NCI-H748 treated with DMSO at 0.1 percent for 48 hours (cell line): ENCODE data around the gene RAB15.

Source experiments
- DNase-seq: peaks from one replicate; lab custom pipeline; 2025; lab: John Stamatoyannopoulos, UW

The RAB15 gene

GRCh38 chr14:64990296-64990695, 18.2 kb upstream of the RAB15 start:
- no peak for DNase-seq

GRCh38 chr14:64987438-64987767, 15.3 kb upstream of the RAB15 start:
- no peak for DNase-seq

DNA sequence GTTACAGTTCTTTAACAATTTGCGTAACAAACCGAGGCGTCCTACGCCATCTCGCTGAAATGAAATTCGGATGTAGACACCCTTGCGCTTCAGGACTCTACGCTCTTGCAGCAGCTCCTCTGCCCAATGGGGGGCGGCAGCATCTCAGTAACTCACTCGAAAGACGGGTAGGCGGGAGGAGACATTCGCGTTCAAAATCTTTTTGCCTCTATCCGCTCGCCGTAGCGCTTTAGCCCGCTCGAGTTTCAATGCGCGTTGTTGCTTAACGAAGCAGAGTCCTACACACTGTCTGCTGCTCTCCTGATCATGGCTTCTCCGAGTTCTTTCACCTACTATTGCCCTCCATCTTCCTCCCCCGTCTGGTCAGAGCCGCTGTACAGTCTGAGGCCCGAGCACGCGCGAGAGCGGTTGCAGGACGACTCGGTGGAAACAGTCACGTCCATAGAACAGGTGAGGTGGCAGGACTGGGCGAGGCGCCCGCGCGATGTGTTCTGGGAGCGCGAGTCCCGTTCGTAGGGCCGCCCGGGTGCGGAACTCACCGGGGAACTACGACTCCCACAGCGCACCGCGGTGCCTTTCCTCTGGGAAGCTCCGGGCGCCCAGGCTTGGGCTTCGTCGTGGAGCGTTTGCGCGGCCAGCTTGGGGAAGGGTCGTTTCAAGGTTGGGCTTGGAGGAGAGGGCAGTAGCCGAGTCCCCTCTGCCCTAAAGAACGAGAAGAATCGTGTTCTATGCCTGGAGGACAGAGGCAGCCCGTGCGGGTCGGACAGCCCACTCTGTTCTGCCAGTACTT, 14.7 kb upstream of the RAB15 start, which contains the start of gene FNTB:
Gene FNTB, plus strand, starts transcription at position 248 of the 790 bp plus-strand sequence. Its CDS starts 59 bp downstream, at position 307.
- peak; percentile 95 for DNase-seq

DNA sequence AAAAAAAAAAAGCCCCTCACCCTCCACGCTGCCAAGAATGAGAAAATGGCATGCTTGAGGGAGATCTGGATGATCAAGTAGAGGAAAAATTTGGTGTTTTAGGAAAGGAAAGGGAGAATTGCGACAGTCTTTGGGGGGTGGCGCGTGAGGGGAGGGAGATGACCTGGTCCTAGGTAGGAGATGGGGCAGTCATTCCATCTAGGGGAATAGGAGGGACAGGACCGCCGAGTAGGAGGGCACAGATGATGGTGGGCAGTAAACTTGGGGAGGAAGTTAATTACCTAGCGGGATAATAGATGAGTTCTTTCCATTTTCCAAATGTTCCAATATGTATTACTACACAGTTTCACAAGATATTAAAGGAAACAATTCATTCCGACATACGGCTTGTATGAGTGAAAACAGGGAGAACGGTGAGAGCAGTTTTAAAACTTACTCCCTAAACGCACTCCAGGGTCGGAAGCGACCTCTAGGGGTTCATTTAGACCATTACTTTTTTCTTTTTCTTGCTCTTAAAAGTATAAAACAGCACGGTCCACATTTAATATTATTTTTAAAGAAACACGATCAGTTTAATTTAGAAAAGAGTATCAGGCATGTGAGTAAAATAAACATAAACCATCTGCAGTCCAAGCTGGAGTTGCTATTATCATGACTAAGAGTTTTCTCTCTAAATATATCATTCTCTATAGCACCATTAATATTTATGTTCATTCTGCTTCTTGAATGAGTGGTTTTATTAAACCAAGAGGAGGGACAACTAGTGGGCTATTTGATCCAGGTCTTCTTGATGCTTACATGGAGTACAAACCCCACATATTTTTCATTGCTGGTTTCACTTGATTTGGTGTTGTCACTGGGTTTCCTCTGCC, 11.5 kb upstream of the RAB15 start:
- peak; percentile 55 for DNase-seq

DNA sequence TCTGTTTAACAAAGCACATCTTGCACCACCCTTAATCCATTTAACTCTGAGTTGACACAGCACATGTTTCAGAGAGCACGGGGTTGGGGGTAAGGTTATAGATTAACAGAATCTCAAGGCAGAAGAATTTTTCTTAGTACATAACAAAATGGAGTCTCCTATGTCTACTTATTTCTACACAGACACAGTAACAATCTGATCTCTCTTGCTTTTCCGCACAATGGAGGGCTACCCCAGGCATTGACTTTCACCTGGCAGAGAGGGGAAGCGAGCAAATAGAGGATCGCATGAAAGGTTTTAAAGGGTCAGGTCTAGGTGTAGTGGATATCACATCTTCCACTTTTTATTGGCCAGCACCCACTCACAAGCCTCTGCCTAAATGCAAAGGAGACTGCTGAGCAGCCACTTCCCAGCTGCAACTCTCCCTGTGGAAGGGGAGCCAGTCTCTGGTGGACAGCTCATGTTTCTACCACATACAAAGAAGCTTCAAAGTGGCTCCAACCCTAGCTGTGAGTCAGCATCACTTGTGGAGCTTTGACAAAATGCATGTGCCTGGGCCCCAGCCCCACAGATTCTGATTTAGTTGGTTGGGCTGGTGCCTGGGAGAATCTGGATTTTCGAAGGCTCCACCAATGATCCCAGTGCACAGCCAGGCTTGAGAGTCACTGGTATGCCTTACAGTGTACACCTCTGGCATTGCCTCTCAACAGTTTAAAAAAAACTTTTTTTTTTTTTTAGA, 7.4 kb upstream of the RAB15 start:
- DNase-seq = no peak

DNA sequence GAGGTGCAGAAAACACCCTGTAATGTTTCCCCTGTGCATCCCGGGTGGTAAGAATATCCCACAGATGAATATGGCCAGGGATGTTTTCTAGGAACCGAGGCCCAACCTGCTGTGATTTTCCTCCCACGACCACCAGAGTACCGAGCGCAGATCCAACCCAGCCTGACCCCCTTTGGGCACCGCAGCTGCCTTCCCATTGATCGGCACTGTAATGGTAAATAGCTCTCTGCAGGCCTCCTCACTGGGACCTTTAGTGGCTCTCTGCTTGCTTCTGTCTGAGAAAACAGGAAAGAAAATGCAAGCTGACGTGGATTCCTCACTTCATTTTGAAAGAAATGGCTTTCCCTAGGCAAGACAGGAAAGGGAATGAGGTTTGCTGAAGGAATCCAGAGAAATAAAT, 2.4 kb upstream of the RAB15 start:
- DNase-seq = no peak

DNA sequence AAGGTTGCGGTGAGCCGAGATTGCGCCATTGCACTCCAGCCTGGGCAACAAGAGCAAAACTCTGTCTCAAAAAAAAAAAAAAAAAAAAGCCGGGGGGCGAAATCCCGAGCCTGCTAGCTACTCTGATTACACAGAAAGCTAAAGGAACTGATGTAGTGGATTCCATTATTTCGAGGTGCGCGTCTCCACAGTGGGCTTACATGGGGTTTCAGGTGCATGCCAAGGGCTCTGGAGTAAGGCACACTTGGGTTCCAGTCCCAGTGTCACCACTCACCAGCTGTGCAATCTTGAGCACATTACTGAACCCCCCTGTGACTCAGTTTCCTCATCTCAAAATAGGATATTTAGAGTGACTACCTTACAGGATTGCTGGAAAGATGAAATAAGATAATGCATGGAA, 1.7 kb upstream of the RAB15 start:
- DNase-seq = no peak

DNA sequence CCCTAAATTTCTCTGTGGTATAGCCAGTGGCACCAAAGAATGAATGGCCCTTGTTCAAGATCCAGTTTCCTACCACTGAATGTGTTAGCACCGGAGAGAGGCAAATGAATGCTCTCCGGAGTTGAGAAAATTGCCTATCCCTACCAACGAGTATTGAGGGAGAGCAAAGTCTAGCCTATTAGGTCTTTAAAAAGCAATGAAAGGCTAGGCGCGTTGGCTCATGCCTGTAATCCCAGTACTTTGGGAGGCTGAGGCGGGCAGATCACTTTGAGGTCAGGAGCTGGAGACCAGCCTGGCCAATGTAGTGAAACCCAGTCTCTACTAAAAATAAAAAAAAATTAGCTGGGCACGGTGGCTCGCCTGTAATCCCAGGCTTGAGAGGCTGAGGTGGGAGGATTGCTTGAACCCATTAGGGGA, 898 bp upstream of the RAB15 start:
- no peak for DNase-seq

DNA sequence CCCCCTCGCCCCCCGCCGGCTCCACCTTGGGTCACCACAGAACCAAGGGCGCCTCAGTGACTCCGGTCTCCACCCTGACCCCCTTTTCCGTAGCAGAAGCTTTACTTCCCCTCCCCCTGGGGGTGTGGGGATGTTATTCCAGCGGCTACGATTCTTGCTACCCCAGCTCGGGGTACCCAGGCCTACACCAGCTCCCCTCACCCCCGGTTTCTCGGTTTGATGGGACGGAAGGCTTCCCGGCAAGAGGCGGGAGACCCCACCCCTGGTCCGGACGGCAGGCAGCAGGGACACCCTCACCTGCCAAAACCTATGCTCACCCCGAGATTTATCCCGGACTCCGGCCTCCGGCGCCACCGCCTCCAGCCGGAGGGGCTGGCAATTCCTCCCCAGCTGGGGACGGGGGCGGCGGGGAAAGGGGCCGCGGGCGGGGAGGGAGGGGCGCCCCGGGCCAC, 619 bp downstream of the RAB15 start:
- no peak for DNase-seq

DNA sequence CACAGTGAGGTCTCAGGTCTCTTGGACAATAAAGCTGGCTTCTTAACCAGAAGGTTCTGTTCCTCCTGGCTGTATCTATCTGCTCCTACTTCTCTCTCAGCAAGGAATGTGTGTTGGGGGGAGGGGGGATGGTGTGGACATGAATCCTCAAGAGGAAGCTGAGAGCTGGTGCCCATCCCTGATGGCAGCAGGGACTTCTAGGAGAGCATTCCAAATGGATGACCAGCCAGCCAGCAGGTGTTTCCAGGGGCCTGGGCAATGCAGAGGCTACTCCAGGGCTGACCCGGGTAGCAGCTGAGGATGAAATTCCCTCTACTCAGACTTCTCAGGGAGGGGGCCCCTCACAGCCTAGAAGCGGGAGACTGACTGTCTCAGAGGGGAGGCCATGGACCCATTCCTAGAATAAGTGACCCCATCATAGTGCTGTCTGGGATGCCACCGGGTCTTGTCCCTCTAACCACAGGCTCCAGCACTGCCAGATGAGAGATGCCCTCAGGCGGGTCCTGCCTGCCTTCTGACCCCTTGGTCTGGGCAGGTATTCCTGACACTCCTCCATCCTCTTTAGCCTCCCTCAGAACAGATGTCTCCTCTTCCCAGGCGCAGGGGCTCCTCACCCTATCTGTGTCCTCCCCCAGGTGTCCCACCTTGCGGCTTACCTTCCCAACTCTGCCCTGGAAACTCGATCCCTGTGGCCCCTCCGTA, 1.2 kb downstream of the RAB15 start:
- no peak for DNase-seq

DNA sequence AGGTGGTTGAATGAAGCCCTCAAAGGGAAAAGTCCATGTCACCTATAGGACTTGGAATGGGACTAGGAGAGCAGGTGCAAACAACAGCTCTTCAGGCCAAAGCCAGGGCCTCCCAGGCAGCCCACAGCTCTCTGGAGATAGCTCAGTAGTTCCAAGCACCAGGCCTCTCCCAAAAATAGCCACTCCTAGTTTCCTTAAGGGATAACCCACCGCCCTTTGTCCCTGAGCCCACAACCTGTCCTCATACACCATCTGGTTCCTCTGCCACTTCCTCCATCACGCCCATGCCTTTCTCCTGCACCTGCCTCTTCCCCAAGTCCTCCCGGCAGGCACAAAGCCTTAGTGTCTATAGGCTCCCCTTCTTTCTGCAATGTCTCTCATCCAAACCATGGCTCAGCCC, 2.1 kb downstream of the RAB15 start:
- DNase-seq = no peak

GRCh38 chr14:64968651-64969050, 3.5 kb downstream of the RAB15 start:
- no peak for DNase-seq

DNA sequence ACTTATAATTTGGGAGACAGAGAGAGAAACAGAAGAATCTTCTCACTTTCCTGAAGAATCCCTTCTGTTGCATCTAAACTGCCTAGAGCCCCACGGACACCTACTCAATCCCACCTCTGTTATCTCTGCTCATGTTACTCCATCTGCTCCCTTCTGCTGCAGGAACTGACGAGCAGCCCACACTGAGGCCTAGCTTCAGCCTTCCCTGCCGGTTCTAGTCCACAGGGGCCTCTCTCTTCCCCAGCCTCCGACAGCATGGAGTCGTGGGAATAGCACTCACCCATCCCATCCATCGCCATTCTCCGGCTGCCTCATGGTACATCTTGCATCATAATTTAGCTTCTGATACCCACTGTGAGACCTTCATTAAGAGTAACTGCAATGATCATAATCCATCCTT, 4.0 kb downstream of the RAB15 start:
- DNase-seq = no peak

- no peak for DNase-seq
These were observed 5.2 kb downstream of the RAB15 start for GRCh38 chr14:64966976-64967375.

DNA sequence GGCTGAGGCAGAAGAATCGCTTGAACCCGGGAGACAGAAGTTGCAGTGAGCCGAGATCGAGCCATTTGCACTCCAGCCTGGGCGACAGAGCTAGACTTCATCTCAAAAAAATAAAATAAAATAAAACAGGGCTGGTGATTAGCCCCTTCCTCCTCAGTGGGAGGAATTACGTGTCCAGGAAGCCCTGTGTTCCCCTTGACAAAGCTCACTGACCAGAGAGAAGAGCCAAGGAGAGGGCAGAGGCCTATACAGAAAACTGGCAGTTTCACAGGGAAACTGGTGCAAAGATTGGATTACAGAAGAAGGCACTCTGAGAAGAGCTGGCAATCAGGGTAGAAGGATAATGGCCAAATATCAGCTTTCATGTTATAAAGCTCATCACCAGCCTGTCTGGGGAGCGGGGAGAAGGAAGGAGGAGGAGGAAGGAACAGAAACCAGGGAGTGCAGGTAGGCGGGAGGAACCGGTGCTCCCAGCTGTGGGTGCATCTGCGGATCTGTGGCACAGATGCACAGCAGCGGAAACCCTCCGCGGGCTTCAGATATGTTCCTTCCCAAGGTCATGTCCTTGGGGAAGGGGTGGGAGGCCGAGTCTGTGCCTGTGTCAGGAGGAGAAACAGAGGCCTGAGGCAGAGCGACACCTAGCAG, 6.7 kb downstream of the RAB15 start:
- no peak for DNase-seq

- DNase-seq = no peak
These were observed 8.5 kb downstream of the RAB15 start for GRCh38 chr14:64963611-64964010.

DNA sequence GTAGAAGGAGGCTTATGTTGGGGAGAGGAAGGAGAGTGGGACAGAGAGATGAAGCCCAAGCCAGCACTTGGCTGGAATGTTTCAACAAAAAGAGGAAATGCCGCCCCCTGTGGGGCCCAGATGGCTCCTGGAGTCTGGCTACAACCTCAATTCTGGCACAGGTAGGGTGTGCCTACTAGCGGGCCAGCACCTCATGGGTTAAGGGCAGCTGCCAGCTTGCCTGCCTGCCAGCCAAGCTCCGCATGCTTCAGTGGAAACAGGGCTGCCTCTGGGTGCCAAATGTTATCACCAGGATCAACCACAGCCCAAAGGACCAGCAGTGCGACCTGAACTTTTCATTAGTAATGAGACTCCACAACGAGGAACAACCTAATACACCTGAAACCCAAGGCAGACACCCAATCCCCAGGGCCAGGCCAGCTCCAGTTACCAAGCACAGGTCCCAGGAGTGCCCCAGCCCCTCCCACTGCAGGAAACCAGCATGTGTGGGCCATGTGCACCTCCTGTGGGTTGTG, 11.3 kb downstream of the RAB15 start:
- no peak for DNase-seq

- no peak for DNase-seq
These were observed 13.4 kb downstream of the RAB15 start for GRCh38 chr14:64958743-64959142.

DNA sequence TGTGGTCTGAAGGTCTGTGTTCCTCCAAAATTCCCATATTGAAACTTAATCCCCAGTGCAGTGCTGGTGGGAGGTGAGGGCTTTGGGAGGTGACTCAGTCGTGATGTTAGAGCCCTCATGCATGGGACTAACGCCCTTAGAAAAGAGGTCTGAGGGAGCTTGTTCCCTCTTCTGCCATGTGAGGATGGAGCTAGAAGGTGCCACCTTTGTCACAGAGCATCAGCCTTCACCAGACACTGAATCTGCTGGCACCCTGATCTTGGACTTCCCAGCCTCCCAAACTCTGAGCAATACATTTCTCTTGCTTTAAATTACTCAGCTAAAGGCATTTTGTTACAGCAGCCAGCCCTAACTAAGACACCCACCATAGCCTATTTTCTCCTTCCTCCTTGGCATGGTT, 13.9 kb downstream of the RAB15 start:
- no peak for DNase-seq

GRCh38 chr14:64956697-64957406, 15.3 kb downstream of the RAB15 start:
- DNase-seq = no peak
